Hepatocyte (in vitro differentiated cells): ENCODE results near the gene INTS3. TPM values are rescaled to one million over a fixed set of nuclear protein-coding genes. Genes with fewer than 3 reads are reported as not detected.

Experiments
- DNase-seq: peaks from one replicate; pipeline ENCODE4 v3.0.0-alpha.2; 2016; ENCODE audit warnings: low spot score
- H2AFZ ChIP-seq: fragments of 200-600 bp; sonication (generic); 2 replicates; pipeline ENCODE4 v1.6.0; 2016; ENCODE audit warnings: antibody characterized with exemption, mild to moderate bottlenecking
- H3K27ac ChIP-seq: fragments of 200-600 bp; sonication (generic); 2 replicates; pipeline ENCODE4 v1.5.1; 2016; ENCODE audit warnings: mild to moderate bottlenecking
- H3K27me3 ChIP-seq: fragments of 200-600 bp; sonication (generic); 2 replicates; pipeline ENCODE4 v1.6.1; 2016
- H3K36me3 ChIP-seq: fragments of 200-600 bp; sonication (generic); replicated peaks from 2 replicates; pipeline ENCODE4 v1.5.1; 2016; ENCODE audit warnings: low read depth; ENCODE audit not compliant: insufficient read depth
- H3K4me1 ChIP-seq: fragments of 200-600 bp; sonication (generic); 2 replicates; pipeline ENCODE4 v1.5.1; 2016; ENCODE audit warnings: mild to moderate bottlenecking, moderate library complexity; ENCODE audit not compliant: insufficient read depth
- H3K4me2 ChIP-seq: fragments of 200-600 bp; sonication (generic); 2 replicates; pipeline ENCODE4 v1.6.0; 2016
- H3K4me3 ChIP-seq: fragments of 200-600 bp; sonication (generic); 2 replicates; pipeline ENCODE4 v1.5.1; 2016; ENCODE audit warnings: mild to moderate bottlenecking
- H3K79me2 ChIP-seq: fragments of 200-600 bp; sonication (generic); 2 replicates; pipeline ENCODE4 v1.6.0; 2017; ENCODE audit warnings: mild to moderate bottlenecking
- H3K9me2 ChIP-seq: fragments of 200-600 bp; sonication (generic); replicated peaks from 2 replicates; pipeline ENCODE4 v1.6.0; 2017; ENCODE audit warnings: mild to moderate bottlenecking; ENCODE audit not compliant: insufficient read depth
- H3K9me3 ChIP-seq: fragments of 200-600 bp; sonication (generic); 2 replicates; pipeline ENCODE4 v1.5.1; 2016; ENCODE audit warnings: low read depth, mild to moderate bottlenecking
- H4K20me1 ChIP-seq: fragments of 200-600 bp; sonication (generic); 2 replicates; pipeline ENCODE4 v1.6.0; 2016; ENCODE audit warnings: mild to moderate bottlenecking; ENCODE audit not compliant: insufficient read depth, poor library complexity, severe bottlenecking
- EZH2 ChIP-seq: fragments of 200-600 bp; sonication (generic); IDR thresholded peaks from 2 replicates; pipeline ENCODE4 v1.6.1; 2016; ENCODE audit warnings: antibody characterized with exemption, mild to moderate bottlenecking, borderline replicate concordance
- EZH2phosphoT487 ChIP-seq: fragments of 200-600 bp; sonication (generic); IDR thresholded peaks from one replicate; pipeline ENCODE4 v1.6.1; 2018; ENCODE audit warnings: antibody characterized with exemption, mild to moderate bottlenecking, low read depth, moderate library complexity; ENCODE audit not compliant: unreplicated experiment, severe bottlenecking
- WGBS: methylation state at CpG from one replicate; pipeline ENCODE4 v1.1.6; 2016; ENCODE audit warnings: low lambda C conversion rate; ENCODE audit errors: missing lambda C conversion rate; 5-methylcytosine and 5-hydroxymethylcytosine counted together
- polyA plus RNA-seq: library from polyadenylated mRNA; unstranded; fragments of >200 nt; fragmentation: Nextera tagmentation; extraction: Ambion mirVana; gene quantifications from 2 replicates; pipeline ENCODE4 v1.2.1, GENCODE V29; 2016
- total RNA-seq: library from RNA; depleted of rRNA; stranded (reverse); fragments of >200 nt; gene quantifications from 2 replicates; pipeline ENCODE4 v1.2.3, GENCODE V29; 2014
- TF ChIP-seq, protein P1 (sequence below): fragments of 200-600 bp; sonication (generic); IDR thresholded peaks from 2 replicates; pipeline ENCODE4 v1.5.1; 2016; ENCODE audit warnings: antibody characterized with exemption, mild to moderate bottlenecking; ENCODE audit not compliant: poor library complexity

Gene INTS3
- total and polyA plus RNA-seq, 2 experiments from 2014 or later: 37.1 to 42.3 TPM

DNA sequence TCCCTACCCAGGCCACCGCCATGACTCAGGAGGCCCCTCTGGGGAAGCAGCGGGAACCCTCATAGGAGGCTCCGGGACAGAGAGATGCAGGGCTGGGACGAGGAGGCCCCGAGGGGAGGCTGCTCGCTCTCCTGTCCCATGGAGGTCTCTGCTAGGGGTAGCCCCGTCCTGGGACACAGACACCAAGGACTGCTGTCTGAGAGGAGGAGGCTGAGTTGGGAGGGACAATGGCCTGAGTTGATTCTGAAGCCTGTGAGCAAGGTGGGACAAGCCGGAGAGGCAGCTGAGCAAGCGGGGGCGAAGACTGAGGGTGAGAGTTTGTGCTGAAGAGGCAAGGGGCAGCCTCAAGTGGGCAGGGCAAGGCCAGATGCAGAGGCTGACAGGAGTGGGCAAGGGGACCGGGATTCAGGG, 64.8 kb downstream of the INTS3 start:
- H4K20me1 ChIP-seq: no peaks in the 10 kb centered on the region
- H3K4me1 ChIP-seq: no peaks in the 10 kb centered on the region
- H3K9me2 ChIP-seq: no peaks in the 10 kb centered on the region
- H3K9me3 ChIP-seq: no peaks in the 10 kb centered on the region
- no peaks in the 10 kb centered on the region for H3K27me3 ChIP-seq
- H3K36me3 ChIP-seq: no peaks in the 10 kb centered on the region
- TF ChIP-seq EZH2phosphoT487: no peak
- no peak for TF ChIP-seq EZH2
- TF ChIP-seq, protein P1, sequence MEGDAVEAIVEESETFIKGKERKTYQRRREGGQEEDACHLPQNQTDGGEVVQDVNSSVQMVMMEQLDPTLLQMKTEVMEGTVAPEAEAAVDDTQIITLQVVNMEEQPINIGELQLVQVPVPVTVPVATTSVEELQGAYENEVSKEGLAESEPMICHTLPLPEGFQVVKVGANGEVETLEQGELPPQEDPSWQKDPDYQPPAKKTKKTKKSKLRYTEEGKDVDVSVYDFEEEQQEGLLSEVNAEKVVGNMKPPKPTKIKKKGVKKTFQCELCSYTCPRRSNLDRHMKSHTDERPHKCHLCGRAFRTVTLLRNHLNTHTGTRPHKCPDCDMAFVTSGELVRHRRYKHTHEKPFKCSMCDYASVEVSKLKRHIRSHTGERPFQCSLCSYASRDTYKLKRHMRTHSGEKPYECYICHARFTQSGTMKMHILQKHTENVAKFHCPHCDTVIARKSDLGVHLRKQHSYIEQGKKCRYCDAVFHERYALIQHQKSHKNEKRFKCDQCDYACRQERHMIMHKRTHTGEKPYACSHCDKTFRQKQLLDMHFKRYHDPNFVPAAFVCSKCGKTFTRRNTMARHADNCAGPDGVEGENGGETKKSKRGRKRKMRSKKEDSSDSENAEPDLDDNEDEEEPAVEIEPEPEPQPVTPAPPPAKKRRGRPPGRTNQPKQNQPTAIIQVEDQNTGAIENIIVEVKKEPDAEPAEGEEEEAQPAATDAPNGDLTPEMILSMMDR: no peak
- 87% methylated on average over 11 of the region's 11 CpGs for WGBS
- H3K79me2 ChIP-seq: no peaks in the 10 kb centered on the region
- no peak overlapping the region for H3K4me2 ChIP-seq
- H3K4me3 ChIP-seq: no peak overlapping the region
- no peak for DNase-seq
- H2AFZ ChIP-seq: no peak overlapping the region
- H3K27ac ChIP-seq: no peak overlapping the region

DNA sequence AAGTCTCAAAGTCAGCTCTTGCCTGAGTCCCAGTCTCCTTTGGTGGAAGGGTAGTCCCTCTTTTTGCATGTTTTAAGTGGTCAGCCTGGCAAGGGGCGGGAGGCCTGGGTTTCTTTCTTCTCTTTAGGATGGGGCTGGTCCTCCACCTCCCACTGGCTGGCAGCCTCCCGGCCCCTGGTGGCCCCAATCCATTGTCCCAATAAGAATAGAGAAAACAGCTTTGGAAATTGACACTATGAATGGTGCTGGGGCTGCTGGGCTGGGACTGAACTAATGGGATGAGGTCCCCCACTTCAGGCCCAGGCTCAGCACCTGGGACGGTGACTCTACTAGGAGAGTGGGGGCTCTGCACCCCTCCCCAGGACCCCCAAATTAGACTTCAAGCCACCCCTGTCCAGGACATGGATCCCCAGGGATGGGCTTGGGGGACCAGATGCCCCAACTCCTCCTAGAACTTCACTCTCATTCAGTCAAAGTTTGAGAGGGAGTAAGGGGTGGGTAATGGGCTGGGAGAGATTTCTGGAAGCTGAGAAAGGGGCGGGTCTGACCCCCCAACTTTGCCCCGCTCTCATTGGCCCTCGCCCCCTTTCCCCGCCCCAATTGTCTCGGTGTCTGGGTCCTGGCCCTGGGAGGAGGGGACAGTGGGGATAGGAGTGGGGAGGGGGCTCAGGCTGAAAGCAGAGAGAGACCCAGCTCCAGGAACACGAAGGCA, 65.6 kb downstream of the INTS3 start:
- no peaks in the 10 kb centered on the region for H3K4me1 ChIP-seq
- no peak overlapping the region for H3K4me3 ChIP-seq
- TF ChIP-seq EZH2 (no peak), EZH2phosphoT487 (no peak)
- TF ChIP-seq, protein P1: no peak
- H2AFZ ChIP-seq: no peak overlapping the region
- WGBS: 83% methylated on average over 6 of the region's 9 CpGs
- no peaks in the 10 kb centered on the region for H4K20me1 ChIP-seq
- no peaks in the 10 kb centered on the region for H3K9me3 ChIP-seq
- H3K9me2 ChIP-seq: no peaks in the 10 kb centered on the region
- DNase-seq: no peak
- no peak overlapping the region for H3K4me2 ChIP-seq
- no peaks in the 10 kb centered on the region for H3K36me3 ChIP-seq
- H3K27ac ChIP-seq: no peak overlapping the region
- no peaks in the 10 kb centered on the region for H3K79me2 ChIP-seq
- H3K27me3 ChIP-seq: no peaks in the 10 kb centered on the region

DNA sequence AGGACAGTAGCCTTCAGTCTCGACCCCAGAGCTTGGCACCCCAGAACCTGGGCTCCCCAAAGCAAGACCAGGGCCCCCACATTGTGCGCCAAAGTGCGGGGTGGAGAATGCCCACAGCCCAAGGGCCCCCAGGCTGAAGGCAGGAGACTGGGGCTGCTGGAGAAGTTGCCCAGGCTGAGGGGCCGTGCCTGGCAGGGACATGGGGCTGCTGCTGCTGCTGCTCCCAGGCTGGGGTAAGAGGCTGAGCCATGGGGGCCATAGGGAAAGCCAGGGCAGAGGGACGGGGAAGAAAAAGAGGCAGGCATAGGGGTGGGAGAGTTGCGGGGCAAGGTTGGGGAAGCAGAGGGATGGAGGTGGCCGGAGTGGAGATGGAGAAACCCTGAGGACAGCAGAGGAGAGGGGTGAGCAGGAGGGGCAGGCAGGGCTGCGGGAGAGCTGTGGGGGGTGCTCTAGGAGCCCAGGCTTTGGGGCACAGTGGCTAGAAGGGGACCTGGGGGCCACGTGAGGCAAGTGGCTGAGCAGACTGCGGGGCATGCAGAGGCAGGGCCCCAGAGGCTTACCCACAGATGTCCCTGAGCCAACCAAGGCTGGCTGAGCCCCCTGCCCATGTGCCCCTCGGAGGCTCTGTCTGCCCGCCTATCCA, 66.2 kb downstream of the INTS3 start:
- Histone ChIP-seq H3K4me2 (no peak overlapping the region), H3K4me3 (no peak overlapping the region), H4K20me1 (no peaks in the 10 kb centered on the region), H3K9me2 (no peaks in the 10 kb centered on the region), H3K79me2 (no peaks in the 10 kb centered on the region), H3K9me3 (no peaks in the 10 kb centered on the region), H2AFZ (no peak overlapping the region), H3K27ac (no peak overlapping the region), H3K4me1 (no peaks in the 10 kb centered on the region), H3K27me3 (no peaks in the 10 kb centered on the region), H3K36me3 (no peaks in the 10 kb centered on the region)
- DNase-seq: no peak
- WGBS: 89% methylated on average over 9 of the region's 12 CpGs
- TF ChIP-seq, protein P1: no peak
- TF ChIP-seq EZH2phosphoT487 (no peak), EZH2 (no peak)
